Hematopoietic multipotent progenitor cell treated with erythropoietin and hydrocortisone succinate and interleukin-3 and kit ligand, for 15 days (in vitro differentiated cells): ENCODE measurements around the gene MBTPS1.
"Not testable (repeated sequence)": the region's sequence is repeated elsewhere in the genome, so short reads cannot be mapped to it uniquely, and the experiment has no call there.

Experiments used
- DNase-seq: peaks from one replicate; pipeline ENCODE4 v3.0.0-alpha.2; 2015; ENCODE audit warnings: low spot score

Gene MBTPS1

DNA sequence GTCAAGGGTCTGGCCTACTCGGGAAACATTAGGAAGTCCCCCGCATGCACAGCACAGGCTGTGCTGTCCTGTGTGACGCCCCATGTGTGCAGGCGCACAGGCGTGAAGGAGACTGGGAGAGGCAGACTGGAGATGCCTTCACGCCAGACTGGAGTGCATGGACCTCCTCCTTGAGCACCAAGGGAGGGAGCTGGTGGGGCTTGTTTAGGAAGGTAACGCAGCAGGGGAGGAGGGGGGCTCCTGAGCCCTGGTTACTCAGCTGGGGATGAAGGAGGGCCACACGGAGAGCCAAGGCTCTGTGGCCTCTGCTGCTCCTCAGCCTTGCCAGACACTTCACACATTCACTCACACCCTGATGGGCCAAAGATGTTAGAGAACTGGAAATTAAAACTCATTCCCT lies 20.5 kb upstream of the MBTPS1 start:
- DNase-seq: no peak

DNA sequence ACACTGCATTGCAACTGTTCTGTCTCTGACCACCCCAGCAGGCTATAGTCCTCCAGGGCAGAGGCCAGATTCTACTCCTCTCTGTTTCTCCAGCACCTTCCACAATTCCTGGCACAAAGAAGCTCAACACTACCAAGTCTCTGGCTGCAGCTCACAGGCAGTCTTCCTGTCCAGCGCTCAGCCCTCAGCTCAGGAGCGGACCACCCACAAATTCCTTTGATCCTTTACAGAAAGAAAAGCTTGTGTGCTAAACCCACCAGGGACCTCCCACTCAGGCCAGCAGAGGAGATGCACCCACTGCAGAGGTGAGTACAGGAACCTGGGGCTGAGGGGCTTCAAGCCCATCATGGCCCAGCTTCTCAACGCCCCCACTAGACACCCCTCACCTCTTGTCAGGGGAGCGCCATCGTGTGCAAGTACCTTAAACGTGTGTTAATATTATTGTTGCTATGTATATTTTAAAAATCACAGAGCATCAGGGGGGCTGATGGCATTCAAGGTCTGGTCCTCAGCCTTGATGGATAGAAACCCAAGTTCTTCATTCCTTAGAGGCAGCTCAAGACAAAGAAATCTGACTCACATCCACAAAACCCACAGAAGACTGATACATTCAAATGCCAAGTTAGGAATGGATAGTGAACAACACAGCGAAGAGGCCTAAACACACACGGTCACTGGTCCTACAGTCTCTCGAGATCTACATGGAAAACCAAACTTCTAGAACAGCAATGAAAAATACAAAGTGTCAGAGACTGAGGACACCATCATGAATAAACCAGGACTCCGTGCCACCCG lies 19.8 kb upstream of the MBTPS1 start:
- DNase-seq: no peak

DNA sequence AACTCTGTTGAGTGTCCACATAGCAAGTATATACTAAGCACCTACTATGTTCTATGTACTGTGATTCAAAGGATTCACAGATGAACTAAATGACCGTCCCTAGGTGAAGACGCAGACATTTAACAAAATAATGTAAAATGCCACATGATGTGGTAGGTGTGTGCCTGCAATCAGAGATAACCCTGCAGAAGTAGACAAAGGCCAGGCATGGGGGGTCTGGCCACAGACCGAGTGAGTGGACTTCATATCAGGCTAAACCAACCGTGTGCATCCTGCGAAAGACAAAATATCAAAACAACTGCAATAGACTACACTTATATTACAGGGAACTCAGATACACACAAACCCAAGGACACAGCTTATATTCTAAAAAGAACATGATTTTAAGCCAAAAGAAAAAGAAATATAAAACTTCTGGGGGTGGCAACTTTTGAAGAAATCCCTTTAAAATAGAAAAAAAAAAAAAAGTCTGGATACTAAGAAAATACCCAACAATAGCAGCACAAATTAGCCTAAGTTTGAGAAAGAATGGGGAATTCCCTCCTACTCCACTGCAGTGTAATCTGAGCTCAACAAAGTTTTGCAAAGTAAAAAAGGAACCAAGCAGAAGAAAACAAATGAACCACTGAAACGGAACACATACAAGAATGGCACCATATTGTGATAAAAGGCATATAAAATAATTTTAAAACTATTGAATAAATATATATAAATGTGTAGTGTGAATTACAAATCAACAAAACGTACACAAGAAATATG lies 16.0 kb upstream of the MBTPS1 start:
- no peak for DNase-seq

- DNase-seq: no peak
Observed at GRCh38 chr16:84131117-84131516, 14.4 kb upstream of the MBTPS1 start.

GRCh38 chr16:84124257-84125073 lies 7.7 kb upstream of the MBTPS1 start:
- DNase-seq: no peak

- DNase-seq: no peak
Observed at GRCh38 chr16:84121007-84121406, 4.3 kb upstream of the MBTPS1 start.

DNA sequence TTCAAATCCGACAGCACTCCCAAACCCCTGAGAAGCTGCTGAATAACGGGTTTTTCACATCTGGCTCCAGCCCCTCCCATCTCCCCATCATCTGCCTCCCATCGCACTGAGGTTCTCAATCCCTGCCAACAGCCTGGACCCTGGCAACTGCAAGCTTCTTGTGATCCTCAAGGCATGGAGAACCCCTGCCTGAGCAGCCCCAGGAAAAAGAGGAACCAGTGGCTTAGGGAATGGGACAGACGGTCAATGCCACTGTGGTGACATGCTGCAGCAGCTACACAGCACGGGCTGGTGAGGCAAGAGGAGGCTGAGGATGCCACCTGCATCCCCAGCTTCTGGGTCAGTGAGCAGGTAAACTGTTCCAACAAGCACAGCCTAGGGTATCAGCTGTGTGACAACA lies 3.3 kb upstream of the MBTPS1 start:
- DNase-seq: no peak

DNA sequence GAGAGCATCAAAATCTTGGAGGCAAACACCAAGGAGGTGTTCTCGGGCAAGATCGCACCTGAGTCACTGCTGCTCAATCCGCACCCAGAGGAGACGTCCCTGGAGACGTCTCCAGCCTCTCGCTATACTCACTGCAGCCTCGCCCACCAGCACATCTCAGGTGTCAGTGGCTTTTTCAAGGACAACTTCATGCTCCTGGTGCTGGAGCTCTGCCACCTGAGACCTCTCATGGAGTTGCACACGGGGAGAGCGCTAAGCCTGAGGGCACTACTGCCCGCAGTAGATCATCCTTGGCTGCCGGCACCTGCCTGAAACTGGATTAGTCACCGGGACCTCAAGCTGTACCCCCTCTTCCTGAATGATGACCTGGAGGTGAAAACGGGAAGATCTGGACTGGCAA lies 2.6 kb upstream of the MBTPS1 start:
- DNase-seq: no peak

DNA sequence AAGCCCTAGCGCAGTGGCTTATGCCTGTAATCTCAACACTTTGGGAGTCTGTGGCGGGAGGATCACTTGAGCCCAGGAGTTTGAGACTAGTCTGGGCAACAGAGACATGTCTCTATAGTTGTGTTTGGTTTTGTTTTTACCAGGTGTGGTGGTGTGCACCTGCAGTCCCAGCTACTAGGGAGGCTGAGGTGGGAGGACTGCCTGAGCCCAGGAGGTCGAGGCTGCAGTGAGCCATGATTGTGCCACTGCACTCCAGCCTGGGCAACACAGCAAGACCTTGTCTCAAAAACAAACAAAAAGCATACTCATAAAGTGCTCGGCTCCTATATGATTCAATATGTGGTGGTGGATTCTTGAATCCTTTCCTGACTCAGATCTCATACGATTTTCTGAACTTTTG lies 1.6 kb upstream of the MBTPS1 start:
- not testable (repeated sequence) for DNase-seq

DNA sequence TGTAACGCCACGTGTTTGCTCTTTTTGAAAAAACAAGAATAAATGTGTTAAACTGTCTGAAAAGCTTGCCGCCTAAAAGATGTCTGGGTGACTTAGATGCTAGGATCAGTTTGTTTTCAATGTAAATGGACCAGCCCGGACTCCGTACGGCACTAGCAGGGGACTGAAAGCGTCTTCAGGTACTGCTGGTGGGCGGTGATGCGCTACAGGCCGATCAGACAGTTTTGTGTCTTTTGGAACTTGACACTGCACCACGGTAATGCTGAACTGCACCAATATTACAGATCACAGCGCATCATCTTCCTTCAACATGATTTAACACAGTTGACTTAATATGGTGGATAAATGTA lies 727 bp upstream of the MBTPS1 start:
- peak; percentile 15 for DNase-seq

GRCh38 chr16:84115919-84116719 lies 623 bp downstream of the MBTPS1 start:
- DNase-seq: peak; percentile 71

DNA sequence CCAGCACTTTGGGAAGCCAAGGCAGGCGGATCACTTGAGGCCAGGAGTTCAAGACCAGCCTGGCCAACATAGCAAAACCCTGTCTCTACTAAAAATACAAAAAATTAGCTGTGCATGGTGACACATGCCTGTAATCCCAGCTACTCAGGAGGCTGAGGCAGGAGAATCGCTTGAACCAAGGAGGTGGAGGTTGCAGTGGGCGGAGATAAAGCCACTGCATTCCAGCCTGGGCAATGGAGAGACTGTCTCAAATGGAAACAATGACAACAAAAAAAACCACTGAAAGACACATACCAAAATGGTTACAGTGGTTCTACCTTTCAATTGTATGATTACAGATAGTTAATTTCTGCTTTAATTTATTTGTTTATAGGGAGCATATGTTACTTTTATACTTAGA lies 4.8 kb downstream of the MBTPS1 start:
- DNase-seq: not testable (repeated sequence)

- no peak for DNase-seq
Observed at GRCh38 chr16:84111525-84111924, 5.2 kb downstream of the MBTPS1 start.

- DNase-seq: no peak
Observed at GRCh38 chr16:84110527-84110926, 6.2 kb downstream of the MBTPS1 start.

- no peak for DNase-seq
Observed at GRCh38 chr16:84109598-84110335, 7.0 kb downstream of the MBTPS1 start.

GRCh38 chr16:84107921-84108320 lies 8.8 kb downstream of the MBTPS1 start:
- DNase-seq: no peak

DNA sequence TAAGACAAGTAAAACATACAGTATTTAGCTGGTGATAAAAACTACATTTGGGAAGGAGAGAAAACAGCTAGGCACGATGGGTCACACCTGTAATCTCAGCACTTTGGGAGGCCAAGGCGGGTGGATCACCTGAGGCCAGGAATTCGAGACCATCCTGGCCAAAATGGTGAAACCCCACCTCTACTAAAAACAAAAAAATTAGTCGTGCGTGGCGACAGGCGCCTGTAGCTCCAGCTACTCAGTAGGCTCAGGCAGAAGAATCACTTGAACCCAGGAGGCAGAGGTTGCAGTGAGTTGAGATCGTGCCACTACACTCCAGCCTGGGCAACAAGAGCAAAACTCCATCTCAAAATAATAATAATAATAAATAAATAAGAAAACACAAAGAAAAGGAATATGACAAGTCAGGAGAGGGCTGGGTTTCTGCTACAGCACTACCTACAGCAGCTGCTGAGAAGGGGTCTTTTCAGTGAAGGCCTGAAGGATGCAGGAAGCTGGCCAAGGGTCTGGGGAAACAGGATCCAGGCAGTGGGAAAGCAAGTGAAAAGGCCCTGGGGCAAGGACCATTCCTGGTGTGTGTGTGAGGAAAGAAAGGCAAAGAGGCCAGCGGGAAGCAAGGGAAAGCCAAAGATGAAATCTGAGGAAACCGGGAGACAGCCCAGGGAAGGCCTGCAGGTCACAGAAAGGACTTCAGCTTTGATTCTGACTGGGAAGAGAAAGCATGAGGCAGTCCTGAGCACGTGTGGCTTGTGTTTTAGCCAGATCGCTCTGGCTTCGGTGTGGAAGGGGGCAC lies 10.6 kb downstream of the MBTPS1 start:
- no peak for DNase-seq

DNA sequence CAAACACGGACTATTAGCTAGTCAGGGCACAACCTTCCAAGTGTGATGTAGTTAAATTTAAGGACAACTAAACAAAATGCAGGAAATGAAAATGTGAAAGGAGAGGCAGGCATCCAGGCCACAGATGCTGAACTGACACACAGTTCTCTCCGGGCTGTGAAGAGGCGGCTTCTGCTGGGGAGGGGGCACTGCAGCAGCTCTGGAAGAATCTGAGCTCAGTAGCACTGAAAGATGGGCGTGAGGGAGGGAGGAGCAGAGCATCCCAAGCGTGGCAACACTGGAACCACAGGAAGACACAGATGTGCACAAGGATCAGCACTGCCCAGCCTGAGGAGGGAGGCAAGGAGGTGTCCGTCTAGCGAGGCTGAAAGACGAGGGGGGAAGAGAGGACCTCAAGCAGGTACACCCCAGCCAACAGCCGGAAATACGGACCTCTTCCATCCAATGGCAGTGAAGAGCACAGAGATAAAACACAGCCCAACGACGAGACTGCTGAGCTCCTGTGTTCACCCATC lies 11.4 kb downstream of the MBTPS1 start:
- no peak for DNase-seq

DNA sequence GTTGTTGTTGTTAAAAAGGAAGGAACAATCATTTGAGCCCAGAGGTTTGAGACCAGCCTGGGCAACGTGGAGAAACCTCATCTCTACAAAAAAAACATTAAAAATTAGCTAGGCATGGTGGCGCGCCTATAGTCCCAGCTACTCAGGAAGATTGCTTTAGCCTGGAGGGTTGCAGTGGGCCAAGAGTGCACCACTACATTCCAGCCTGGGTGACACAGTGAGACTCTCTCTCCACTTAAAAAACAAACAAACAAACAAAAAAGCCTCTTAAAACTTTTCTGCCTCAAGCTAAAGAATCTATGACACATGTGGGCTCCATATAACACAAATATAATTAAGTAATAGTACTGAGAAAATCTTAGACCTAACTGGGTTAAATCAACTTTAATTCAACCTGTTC lies 12.5 kb downstream of the MBTPS1 start:
- no peak for DNase-seq

GRCh38 chr16:84103678-84104077 lies 13.1 kb downstream of the MBTPS1 start:
- DNase-seq: no peak
